Activated T-cell treated with anti-CD3 and anti-CD28 coated beads for 1 hour (primary cell): Measurements from ENCODE around the gene RYR3.

Source experiments
- DNase-seq: peaks from one replicate; pipeline ENCODE4 v3.0.0-alpha.2; 2020; ENCODE audit warnings: low read depth

Gene RYR3

DNA sequence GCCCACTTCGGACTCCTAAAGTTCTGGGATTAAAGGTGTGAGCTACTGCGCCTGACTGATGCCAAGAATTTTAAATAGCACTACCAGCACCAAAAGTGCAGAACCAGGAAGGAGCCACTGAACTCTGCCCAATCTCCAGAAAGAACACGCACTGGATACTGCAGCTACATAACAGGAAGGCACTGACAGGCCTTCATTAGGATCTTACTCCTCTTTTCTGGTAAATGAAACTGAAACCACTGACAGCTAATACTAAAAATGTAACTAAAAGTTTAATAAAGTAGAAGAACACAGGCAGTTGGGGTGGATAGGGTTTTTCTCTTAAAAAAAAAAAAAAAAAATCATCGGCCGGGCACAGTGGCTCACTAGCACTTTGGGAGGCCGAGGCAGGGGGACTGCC, 583.4 kb downstream of the RYR3 start:
- DNase-seq = no peak

- no peak for DNase-seq
Measured at GRCh38 chr15:33902043-33902442, 591.3 kb downstream of the RYR3 start.

- no peak for DNase-seq
Measured at GRCh38 chr15:33903661-33904060, 592.9 kb downstream of the RYR3 start.

DNA sequence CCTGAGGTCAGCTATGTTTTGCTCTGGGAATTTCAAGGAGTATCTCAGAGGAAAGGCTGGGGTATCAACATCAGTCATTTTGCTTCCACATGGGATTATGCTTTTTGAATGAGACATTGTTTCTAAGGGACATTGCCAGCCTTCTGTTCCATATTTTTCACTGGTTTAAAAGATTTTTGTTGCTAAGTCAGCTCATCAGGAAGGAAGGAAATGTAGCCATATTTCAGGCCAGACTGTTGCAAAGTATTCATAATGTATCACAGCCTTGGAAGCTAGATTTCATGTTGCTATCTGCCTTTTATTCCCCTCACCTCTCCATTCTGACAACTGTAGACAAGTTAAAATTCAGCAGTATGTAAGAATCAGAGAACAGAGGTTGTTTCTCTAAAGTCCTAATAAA, 596.6 kb downstream of the RYR3 start:
- no peak for DNase-seq

GRCh38 chr15:33908406-33908805, 597.6 kb downstream of the RYR3 start:
- no peak for DNase-seq

DNA sequence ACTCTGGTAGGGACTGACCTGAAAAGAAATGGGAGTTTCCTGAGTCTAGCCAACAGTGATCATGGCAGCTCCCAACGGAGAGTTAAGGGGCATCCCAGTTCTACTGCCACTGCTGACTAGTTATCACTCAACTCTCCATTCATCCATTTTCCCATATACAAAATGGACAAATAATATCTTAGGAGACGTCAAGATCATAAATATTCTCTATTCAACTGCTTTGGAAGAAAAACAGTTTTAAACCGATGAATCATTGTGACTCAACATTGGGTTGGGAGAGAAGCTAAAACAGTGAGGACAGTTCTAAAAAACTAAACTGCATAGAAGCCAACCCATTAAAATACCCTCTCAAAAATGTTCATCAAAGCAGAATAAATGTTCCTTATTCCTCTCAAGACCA, 600.0 kb downstream of the RYR3 start:
- DNase-seq = no peak

GRCh38 chr15:33912326-33912725, 601.6 kb downstream of the RYR3 start:
- DNase-seq = no peak

GRCh38 chr15:33913459-33913858, 602.7 kb downstream of the RYR3 start:
- no peak for DNase-seq
